Breast epithelium (tissue), 3 donors: ENCODE measurements around the gene FNDC11.

ENCODE experiments used
- POLR2A ChIP-seq: fragments of 450-650 bp; IDR thresholded peaks from one replicate; pipeline ENCODE4 v1.6.1; 2016; ENCODE audit warnings: antibody characterized with exemption, mild to moderate bottlenecking, moderate library complexity
- POLR2AphosphoS5 ChIP-seq, 3 donors: sonication (generic); formaldehyde crosslinking; IDR thresholded peaks; one replicate each; pipeline ENCODE4 v1.6.1; 2017; ENCODE audit warnings: antibody characterized with exemption in 3 of 3
- TF ChIP-seq, protein P1 (sequence below), 3 donors: fragments of 450-650 bp; IDR thresholded peaks; one replicate each; pipeline ENCODE4 v1.5.1; 2016 to 2017; ENCODE audit warnings: antibody characterized with exemption in 3 of 3, mild to moderate bottlenecking in 3 of 3, moderate library complexity in 3 of 3

GRCh38 chr20:63564036-63564810, 10.3 kb downstream of the FNDC11 start:
- TF ChIP-seq POLR2A: no peak
- TF ChIP-seq, protein P1, sequence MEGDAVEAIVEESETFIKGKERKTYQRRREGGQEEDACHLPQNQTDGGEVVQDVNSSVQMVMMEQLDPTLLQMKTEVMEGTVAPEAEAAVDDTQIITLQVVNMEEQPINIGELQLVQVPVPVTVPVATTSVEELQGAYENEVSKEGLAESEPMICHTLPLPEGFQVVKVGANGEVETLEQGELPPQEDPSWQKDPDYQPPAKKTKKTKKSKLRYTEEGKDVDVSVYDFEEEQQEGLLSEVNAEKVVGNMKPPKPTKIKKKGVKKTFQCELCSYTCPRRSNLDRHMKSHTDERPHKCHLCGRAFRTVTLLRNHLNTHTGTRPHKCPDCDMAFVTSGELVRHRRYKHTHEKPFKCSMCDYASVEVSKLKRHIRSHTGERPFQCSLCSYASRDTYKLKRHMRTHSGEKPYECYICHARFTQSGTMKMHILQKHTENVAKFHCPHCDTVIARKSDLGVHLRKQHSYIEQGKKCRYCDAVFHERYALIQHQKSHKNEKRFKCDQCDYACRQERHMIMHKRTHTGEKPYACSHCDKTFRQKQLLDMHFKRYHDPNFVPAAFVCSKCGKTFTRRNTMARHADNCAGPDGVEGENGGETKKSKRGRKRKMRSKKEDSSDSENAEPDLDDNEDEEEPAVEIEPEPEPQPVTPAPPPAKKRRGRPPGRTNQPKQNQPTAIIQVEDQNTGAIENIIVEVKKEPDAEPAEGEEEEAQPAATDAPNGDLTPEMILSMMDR (IDR thresholded peaks at IDR 0.05): no peak
- TF ChIP-seq POLR2AphosphoS5 (IDR thresholded peaks at IDR 0.05): no peak
